ENCODE measurements around the gene SCAND1.

The SCAND1 gene

DNA sequence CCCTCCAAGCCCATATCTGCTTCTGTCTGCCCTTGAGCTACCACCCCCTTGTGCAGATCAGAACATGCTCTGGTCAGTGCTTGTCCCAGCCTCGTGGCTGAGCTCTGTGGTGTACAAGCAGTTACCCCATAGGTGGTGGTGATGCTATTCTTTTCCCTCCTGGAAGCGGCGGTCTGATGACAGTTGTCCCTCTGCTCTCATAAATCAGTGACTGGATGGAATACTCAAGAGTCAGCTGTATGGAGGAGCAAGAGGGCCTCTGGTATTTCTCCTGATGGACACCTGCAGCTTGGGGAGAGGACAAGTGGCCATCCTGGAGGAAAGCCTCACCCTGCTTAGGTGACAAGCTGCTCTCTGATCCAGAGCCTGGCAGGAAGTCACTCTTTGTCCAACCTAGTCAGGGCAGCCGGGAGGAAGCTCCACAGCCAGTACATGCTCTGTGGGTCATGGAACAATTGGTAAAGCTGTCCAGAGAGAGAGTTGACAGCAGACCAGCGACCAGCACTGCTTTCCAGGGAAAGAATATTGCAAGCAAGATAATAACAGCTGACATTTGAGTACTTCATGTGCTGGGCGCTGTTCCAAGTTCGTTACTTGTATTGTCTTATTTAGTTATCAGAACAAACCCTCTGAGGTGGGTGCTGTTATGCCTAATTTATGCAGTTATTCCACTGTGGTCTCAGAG, 47.1 kb downstream of the SCAND1 start:
- TF ChIP-seq, protein P1, sequence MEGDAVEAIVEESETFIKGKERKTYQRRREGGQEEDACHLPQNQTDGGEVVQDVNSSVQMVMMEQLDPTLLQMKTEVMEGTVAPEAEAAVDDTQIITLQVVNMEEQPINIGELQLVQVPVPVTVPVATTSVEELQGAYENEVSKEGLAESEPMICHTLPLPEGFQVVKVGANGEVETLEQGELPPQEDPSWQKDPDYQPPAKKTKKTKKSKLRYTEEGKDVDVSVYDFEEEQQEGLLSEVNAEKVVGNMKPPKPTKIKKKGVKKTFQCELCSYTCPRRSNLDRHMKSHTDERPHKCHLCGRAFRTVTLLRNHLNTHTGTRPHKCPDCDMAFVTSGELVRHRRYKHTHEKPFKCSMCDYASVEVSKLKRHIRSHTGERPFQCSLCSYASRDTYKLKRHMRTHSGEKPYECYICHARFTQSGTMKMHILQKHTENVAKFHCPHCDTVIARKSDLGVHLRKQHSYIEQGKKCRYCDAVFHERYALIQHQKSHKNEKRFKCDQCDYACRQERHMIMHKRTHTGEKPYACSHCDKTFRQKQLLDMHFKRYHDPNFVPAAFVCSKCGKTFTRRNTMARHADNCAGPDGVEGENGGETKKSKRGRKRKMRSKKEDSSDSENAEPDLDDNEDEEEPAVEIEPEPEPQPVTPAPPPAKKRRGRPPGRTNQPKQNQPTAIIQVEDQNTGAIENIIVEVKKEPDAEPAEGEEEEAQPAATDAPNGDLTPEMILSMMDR (IDR thresholded peaks at IDR 0.05): no peak
- Histone ChIP-seq H3K4me3 (no peak overlapping the region), H3K27ac (no peak overlapping the region)
- DNase-seq (ENCODE audit: low spot score): no peak

DNA sequence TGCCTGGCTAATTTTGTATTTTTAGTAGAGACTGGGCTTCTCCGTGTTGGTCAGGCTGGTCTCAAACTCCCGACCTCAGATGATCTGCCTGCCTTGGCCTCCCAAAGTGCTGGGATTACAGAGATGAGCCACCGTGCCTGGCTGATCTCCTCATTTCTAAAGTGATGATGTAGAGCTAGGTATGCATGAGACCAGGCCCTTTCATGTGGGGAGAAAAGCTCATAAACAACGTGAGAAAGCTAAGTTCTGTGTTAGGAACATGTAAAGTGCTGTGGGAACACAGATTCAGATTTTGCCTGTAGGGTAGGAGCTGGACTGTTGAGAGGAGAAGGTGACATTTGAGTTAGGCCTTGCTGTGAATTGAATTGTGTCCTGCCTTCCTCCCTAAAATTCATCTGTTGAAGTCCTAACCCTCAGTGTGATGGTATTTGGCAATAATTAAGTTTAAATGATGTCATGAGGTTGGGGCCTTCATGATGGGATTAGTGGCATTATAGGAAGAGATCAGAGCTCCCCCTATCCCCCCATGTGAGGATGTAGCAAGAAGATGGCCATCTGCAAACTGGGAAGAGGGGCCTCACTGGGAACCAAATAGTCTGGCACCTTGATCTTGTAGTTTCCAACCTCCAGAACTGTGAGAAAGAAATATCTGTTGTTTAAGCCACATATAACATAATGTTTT, 49.2 kb downstream of the SCAND1 start:
- H3K27ac ChIP-seq: no peak overlapping the region
- H3K4me3 ChIP-seq: no peak overlapping the region
- DNase-seq (ENCODE audit: low spot score): no peak
- TF ChIP-seq, protein P1 (IDR thresholded peaks at IDR 0.05): no peak

DNA sequence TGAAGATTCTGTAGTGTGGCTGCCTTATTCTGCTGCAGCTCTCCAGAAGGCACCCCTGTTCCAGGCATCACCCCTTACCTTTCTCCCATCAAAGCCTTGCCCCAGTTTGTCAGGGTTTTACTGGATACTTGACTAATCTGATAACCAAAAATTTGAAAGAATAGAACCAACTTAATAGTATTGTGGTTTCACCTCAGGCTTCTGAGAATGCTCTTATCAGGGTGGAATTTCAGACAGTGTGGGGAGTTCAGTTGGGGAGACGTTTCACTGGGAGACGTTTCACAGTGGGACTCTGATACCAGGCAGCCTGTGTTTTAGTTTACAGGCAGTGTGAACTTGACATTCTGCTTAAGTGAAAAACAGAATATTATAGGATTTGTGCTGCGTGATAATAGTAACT, 50.5 kb downstream of the SCAND1 start:
- TF ChIP-seq, protein P1 (IDR thresholded peaks at IDR 0.05): no peak
- Histone ChIP-seq H3K27ac (no peak overlapping the region), H3K4me3 (no peak overlapping the region)
- no peak for DNase-seq (ENCODE audit: low spot score)
